Measurements from ENCODE around the gene EZR.
"Not testable (repeated sequence)": the region's sequence is repeated elsewhere in the genome, so short reads cannot be mapped to it uniquely, and the experiment has no call there.

Gene EZR

GRCh38 chr6:158793432-158793831 lies 25.7 kb downstream of the EZR start:
- peak in 1 of 2 experiments; percentile 30 for DNase-seq

- not testable (repeated sequence) for DNase-seq
Measured at GRCh38 chr6:158792505-158792904, 26.7 kb downstream of the EZR start.

- DNase-seq = no peak
Measured at GRCh38 chr6:158791274-158791855, 27.8 kb downstream of the EZR start.

- no peak for DNase-seq
Measured at GRCh38 chr6:158789115-158789917, 29.9 kb downstream of the EZR start.

GRCh38 chr6:158787395-158787794 lies 31.8 kb downstream of the EZR start:
- no peak for DNase-seq

- no peak for DNase-seq
Measured at GRCh38 chr6:158786645-158787304, 32.4 kb downstream of the EZR start.

GRCh38 chr6:158785036-158785435 lies 34.1 kb downstream of the EZR start:
- DNase-seq = no peak

- no peak for DNase-seq
Measured at GRCh38 chr6:158784505-158784904, 34.7 kb downstream of the EZR start.

GRCh38 chr6:158783851-158784250 lies 35.3 kb downstream of the EZR start:
- DNase-seq = no peak

- DNase-seq = no peak
Measured at GRCh38 chr6:158783167-158783450, 36.1 kb downstream of the EZR start.

GRCh38 chr6:158782432-158783166 lies 36.6 kb downstream of the EZR start:
- DNase-seq = no peak

GRCh38 chr6:158781692-158782373 lies 37.3 kb downstream of the EZR start:
- DNase-seq = no peak

GRCh38 chr6:158780988-158781691 lies 38.0 kb downstream of the EZR start:
- no peak for DNase-seq

- DNase-seq = no peak
Measured at GRCh38 chr6:158780246-158780884, 38.8 kb downstream of the EZR start.

- no peak for DNase-seq
Measured at GRCh38 chr6:158778005-158778527, 41.1 kb downstream of the EZR start.

GRCh38 chr6:158777510-158777909 lies 41.7 kb downstream of the EZR start:
- no peak for DNase-seq

GRCh38 chr6:158776737-158777136 lies 42.4 kb downstream of the EZR start:
- DNase-seq = no peak

GRCh38 chr6:158775832-158776231 lies 43.3 kb downstream of the EZR start:
- DNase-seq = no peak

GRCh38 chr6:158774717-158775449 lies 44.3 kb downstream of the EZR start:
- no peak for DNase-seq

GRCh38 chr6:158773581-158774449 lies 45.4 kb downstream of the EZR start:
- DNase-seq = no peak

Measured in NCI-H446 (cell line).